ENCODE results near the gene TCP11X2. TPM values are rescaled to one million over a fixed set of nuclear protein-coding genes. Genes with fewer than 3 reads are reported as not detected.
A peak's percentile ranks its signal among the peaks of the same experiment; 100 is the strongest.
"Not testable (repeated sequence)": the region's sequence is repeated elsewhere in the genome, so short reads cannot be mapped to it uniquely, and the experiment has no call there.

TCP11X2 gene
- total RNA-seq = not detected

DNA sequence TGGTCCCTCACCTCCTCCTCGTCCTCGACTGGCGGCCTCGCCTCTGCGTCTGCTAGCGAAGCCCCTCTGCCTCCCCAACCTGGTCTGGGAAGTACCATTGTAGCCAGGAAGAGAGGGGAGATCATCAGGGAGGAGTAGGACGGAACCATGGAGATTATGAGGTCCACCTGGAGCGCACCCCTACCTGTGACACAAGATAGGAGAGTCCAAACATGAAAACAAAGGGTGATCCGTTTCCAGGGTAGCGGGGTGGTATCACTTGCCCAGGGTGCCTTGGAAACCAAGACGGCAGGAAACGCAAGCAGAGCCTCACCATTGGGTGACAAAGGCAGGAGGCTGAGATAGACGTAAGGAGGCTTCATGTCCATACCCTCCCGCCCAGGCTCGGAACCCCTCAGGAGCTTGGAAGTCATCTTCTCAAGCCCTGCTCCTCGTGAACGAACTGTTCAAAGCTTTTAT lies at the start of gene TCP11X2:
Gene TCP11X2, minus strand, starts transcription at position 51 of the 459 bp plus-strand sequence.
- not testable (repeated sequence) for H3K27ac Mint-ChIP-seq, DNase-seq, H3K4me1 Mint-ChIP-seq, H3K36me3 Mint-ChIP-seq, H3K4me3 Mint-ChIP-seq, H3K9me3 Mint-ChIP-seq, H3K27me3 Mint-ChIP-seq

GRCh38 chrX:102517326-102517725 lies 45.7 kb upstream of the TCP11X2 start:
- H3K36me3 Mint-ChIP-seq = no peaks in the 10 kb centered on the region
- H3K4me1 Mint-ChIP-seq = peaks cover 6% of the 10 kb centered on the region
- H3K27ac Mint-ChIP-seq = no peak overlapping the region

DNA sequence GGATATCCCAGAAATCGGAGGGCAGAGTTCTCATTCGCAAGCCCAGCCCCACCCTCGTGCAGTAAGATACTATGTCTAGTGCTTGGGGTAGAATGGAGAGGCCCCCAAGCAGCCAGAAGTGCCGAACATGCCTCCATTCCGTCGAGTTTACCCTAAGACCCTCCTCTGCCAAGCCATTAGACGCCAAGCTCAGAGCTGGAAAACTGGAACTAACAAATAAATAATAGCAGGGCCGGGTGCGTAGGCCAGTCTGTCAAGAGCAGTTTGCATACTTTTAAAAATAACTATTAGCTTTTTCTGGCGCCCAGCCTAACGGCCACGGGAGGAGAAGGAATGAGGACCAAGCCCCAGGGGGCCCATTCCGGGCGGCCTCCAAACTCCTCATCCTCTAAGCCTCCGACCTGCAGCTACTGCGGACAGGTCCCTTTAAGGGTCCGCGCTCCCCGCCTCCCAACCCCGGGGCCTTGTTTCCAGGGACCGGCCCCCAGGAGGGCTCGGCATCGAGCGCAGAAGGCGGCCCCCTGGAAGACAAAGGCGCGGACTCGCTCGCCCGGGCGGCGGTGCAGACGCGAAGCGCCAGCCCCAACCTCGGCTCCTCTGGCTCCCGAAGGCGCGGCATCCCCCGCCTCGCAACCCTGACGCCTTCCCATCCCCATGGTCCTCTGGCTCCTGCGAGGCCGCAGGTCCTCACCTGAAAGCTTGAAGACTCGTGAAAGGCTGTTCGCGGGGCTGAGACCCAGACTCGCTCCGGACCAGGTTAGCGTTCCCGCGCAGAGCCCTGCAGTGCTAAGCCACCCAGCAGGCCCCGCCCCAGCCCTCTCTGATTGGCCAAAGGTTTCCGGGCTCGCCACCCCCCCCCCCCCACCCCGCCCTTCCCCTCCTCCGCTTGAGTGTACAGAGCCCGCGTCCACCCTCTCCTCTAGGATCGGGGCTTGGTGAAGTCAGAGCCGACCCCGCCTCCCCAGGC lies 44.6 kb upstream of the TCP11X2 start, which contains the start of gene TMSB15A:
Gene TMSB15A, minus strand, starts transcription at position 765 of the 967 bp plus-strand sequence.
- Mint-ChIP-seq H3K9me3 (no peaks in the 10 kb centered on the region), H3K27ac (no peak within 1 kb of the TSS)

More at GRCh38 chrX:102517326-102517725, 45.7 kb upstream of the TCP11X2 start:
- Mint-ChIP-seq H3K9me3 (no peaks in the 10 kb centered on the region), H3K4me3 (no peak overlapping the region), H3K27me3 (peaks cover 42% of the 10 kb centered on the region)
- no peak for DNase-seq

GRCh38 chrX:102514536-102514935 lies 42.9 kb upstream of the TCP11X2 start:
- Mint-ChIP-seq H3K36me3 (no peaks in the 10 kb centered on the region), H3K27me3 (peaks cover 49% of the 10 kb centered on the region), H3K4me3 (no peak overlapping the region), H3K9me3 (no peaks in the 10 kb centered on the region), H3K4me1 (peaks cover 6% of the 10 kb centered on the region), H3K27ac (no peak overlapping the region)
- no peak for DNase-seq

More for the DNA sequence above, 44.6 kb upstream of the TCP11X2 start, which contains the start of gene TMSB15A:
- Mint-ChIP-seq H3K36me3 (no peaks in the 10 kb centered on the region), H3K4me3 (peak within 1 kb of the TSS; percentile 76), H3K4me1 (peaks cover 6% of the 10 kb centered on the region), H3K27me3 (peaks cover 42% of the 10 kb centered on the region)
- peak; percentile 57 for DNase-seq

GRCh38 chrX:102498732-102499131 lies 27.1 kb upstream of the TCP11X2 start:
- H3K9me3 Mint-ChIP-seq = peaks cover 2% of the 10 kb centered on the region
- H3K36me3 Mint-ChIP-seq = no peaks in the 10 kb centered on the region
- no peak overlapping the region for H3K4me3 Mint-ChIP-seq

GRCh38 chrX:102491766-102492165 lies 20.2 kb upstream of the TCP11X2 start:
- H3K9me3 Mint-ChIP-seq = no peaks in the 10 kb centered on the region
- H3K4me1 Mint-ChIP-seq = no peaks in the 10 kb centered on the region
- no peak overlapping the region for H3K27ac Mint-ChIP-seq
- no peaks in the 10 kb centered on the region for H3K36me3 Mint-ChIP-seq
- H3K4me3 Mint-ChIP-seq = no peak overlapping the region
- DNase-seq = no peak
- peaks cover 4% of the 10 kb centered on the region for H3K27me3 Mint-ChIP-seq

More at GRCh38 chrX:102498732-102499131, 27.1 kb upstream of the TCP11X2 start:
- DNase-seq = no peak
- Mint-ChIP-seq H3K4me1 (no peaks in the 10 kb centered on the region), H3K27me3 (no peaks in the 10 kb centered on the region), H3K27ac (no peak overlapping the region)

DNA sequence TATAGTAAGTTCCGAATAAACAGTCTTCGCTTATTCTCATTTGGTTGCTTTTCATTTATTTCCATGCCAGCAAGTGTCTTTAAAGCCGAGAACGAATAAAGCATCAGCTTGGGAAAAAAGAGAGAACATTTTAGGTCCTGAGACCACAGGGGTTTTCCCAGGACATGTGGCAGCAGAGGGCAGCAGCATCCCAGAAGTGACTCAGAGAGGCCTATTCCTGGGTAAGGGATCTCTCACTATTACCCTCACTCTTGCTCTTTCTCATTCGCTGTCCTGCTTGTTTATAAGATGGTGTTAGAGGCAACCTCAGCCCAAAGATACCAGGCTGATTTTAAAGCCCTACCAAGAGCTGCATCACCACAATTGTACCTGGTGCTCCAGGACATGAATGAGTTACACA lies 7.2 kb upstream of the TCP11X2 start:
- H3K27me3 Mint-ChIP-seq, H3K9me3 Mint-ChIP-seq, H3K4me3 Mint-ChIP-seq, H3K36me3 Mint-ChIP-seq, H3K4me1 Mint-ChIP-seq, DNase-seq, H3K27ac Mint-ChIP-seq: not testable (repeated sequence)

GRCh38 chrX:102470215-102470614 lies 1.4 kb downstream of the TCP11X2 start:
- not testable (repeated sequence) for H3K27ac Mint-ChIP-seq, H3K9me3 Mint-ChIP-seq, H3K4me3 Mint-ChIP-seq, H3K36me3 Mint-ChIP-seq, H3K4me1 Mint-ChIP-seq, H3K27me3 Mint-ChIP-seq, DNase-seq

DNA sequence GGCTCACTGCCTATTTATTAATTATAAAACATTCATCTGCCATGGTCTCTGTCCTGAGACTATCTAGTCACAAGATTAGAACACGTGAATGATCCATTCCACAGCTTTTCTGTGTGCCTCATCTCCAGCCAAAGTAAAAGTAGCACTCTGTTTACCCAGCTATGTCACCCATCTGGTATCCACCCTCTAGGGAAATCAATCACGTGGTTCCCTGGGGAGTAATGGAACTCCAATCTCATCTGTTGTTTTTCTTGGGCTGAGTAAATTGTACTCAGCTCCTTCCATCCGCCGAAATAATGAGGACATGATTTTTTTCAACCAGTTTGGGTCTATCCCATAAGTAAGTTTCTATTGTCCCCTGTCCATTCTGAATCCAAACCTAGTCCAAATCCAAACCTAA lies 13.0 kb downstream of the TCP11X2 start:
- H3K4me1 Mint-ChIP-seq, H3K27me3 Mint-ChIP-seq: not testable (repeated sequence)

GRCh38 chrX:102439908-102440307 lies 31.7 kb downstream of the TCP11X2 start, which contains the start of gene NXF2B:
Gene NXF2B, minus strand, starts transcription at chrX:102440008. Its CDS starts 59,972 bp downstream, at chrX:102380036.
- not testable (repeated sequence) for H3K36me3 Mint-ChIP-seq, DNase-seq

More for the DNA sequence above, 13.0 kb downstream of the TCP11X2 start:
- DNase-seq, H3K27ac Mint-ChIP-seq, H3K9me3 Mint-ChIP-seq, H3K36me3 Mint-ChIP-seq, H3K4me3 Mint-ChIP-seq: not testable (repeated sequence)

DNA sequence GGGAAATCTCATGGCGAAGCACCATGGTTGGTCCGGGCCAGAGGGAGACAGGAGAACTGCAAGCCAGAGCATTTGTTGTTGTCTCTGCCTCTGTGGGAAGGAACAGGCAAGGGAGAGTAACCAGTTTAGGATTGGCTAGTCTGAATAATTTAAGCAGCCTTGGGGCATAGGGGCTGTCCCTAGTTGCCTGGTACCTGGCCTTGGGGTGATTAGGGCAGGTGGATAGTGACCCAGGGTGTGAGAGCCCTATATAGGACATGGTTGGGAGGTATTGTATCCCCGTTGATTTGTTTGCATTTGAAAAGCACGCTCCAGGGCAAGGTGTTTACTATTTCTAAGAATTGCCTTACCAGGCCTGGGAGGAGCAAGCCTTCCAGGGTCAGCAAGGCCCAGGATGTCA lies 57.1 kb downstream of the TCP11X2 start:
- H3K27ac Mint-ChIP-seq, H3K36me3 Mint-ChIP-seq, H3K4me3 Mint-ChIP-seq, H3K9me3 Mint-ChIP-seq, H3K4me1 Mint-ChIP-seq, H3K27me3 Mint-ChIP-seq, DNase-seq: not testable (repeated sequence)

More at GRCh38 chrX:102439908-102440307, 31.7 kb downstream of the TCP11X2 start, which contains the start of gene NXF2B:
- H3K4me1 Mint-ChIP-seq, H3K27ac Mint-ChIP-seq, H3K9me3 Mint-ChIP-seq, H3K4me3 Mint-ChIP-seq, H3K27me3 Mint-ChIP-seq: not testable (repeated sequence)

Other genes starting within 250 kb of the TCP11X2 start
- gene NXF2, start 224.6 kb downstream of the TCP11X2 start, total RNA-seq = not detected
- not detected for gene NXF2B, start 31.8 kb downstream of the TCP11X2 start, total RNA-seq
- under 1 TPM; 0.44 to 0.56 TPM for gene TMSB15A, start 44.9 kb upstream of the TCP11X2 start, total RNA-seq
- gene ARMCX5, start 127.7 kb upstream of the TCP11X2 start, total RNA-seq = 10 to 100 TPM; 10.9 to 13.3 TPM
- 1 to 10 TPM; 2.3 to 3.8 TPM for gene GPRASP1, start 179.7 kb upstream of the TCP11X2 start, total RNA-seq
- gene GPRASP2, start 240.6 kb upstream of the TCP11X2 start, total RNA-seq = 1 to 10 TPM; 1.2 to 1.6 TPM
- gene GPRASP3, start 248.9 kb upstream of the TCP11X2 start, total RNA-seq = 1 to 10 TPM; 3.2 to 3.3 TPM